H1 (cell line): ENCODE measurements around the gene CLMP. TPM values are rescaled to one million over a fixed set of nuclear protein-coding genes. Genes with fewer than 3 reads are reported as not detected.

Experiments used
- CTCF ChIA-PET: fragments of 300-600 bp; sonication (Branson Sonifier 250); formaldehyde crosslinking; loops from one replicate; lab custom pipeline; 2021; ENCODE audit not compliant: partially characterized antibody; lab: Charles Lee
- POLR2A ChIA-PET: fragments of 300-600 bp; sonication (Branson Sonifier 250); formaldehyde crosslinking; loops from one replicate; lab custom pipeline; 2021; ENCODE audit warnings: inconsistent platforms; ENCODE audit not compliant: partially characterized antibody; lab: Charles Lee
- DNase-seq, 2 experiments: peaks; one replicate each; pipeline versions ENCODE4 v3.0.0 to v3.0.0-alpha.2; 2010 to 2022; ENCODE audit warnings: low spot score in 2 of 2, low read depth in 1 of 2, mixed read lengths in 1 of 2
- FAIRE-seq: peaks from 2 replicates; lab custom pipeline; 2011; peaks lifted over from hg19 to GRCh38; lab: Jason Lieb, UNC
- H2AFZ ChIP-seq: 2 replicates; pipeline ENCODE4 v1.8.1; 2012; ENCODE audit warnings: low read length, inconsistent platforms
- H2AK5ac ChIP-seq: 2 replicates; pipeline ENCODE4 v1.6.1; 2013; ENCODE audit warnings: low read depth, low read length
- H2BK120ac ChIP-seq: replicated peaks from 2 replicates; pipeline ENCODE3; 2013; ENCODE audit warnings: low read depth, low read length, inconsistent platforms
- H2BK12ac ChIP-seq: 2 replicates; pipeline ENCODE4 v1.6.1; 2013; ENCODE audit warnings: low read depth, low read length
- H2BK15ac ChIP-seq: 2 replicates; pipeline ENCODE4 v1.6.1; 2013; ENCODE audit warnings: low read length
- H2BK20ac ChIP-seq: 2 replicates; pipeline ENCODE4 v1.6.1; 2013; ENCODE audit warnings: low read length
- H2BK5ac ChIP-seq: 2 replicates; pipeline ENCODE4 v1.6.1; 2013; ENCODE audit warnings: low read depth, low read length
- H3K14ac ChIP-seq: 2 replicates; pipeline ENCODE4 v1.6.1; 2013; ENCODE audit warnings: inconsistent platforms; ENCODE audit not compliant: insufficient read length
- H3K18ac ChIP-seq: 2 replicates; pipeline ENCODE4 v1.6.1; 2013; ENCODE audit warnings: low read length; ENCODE audit errors: extremely low read depth
- H3K23ac ChIP-seq: 2 replicates; pipeline ENCODE4 v1.6.1; 2013; ENCODE audit warnings: inconsistent platforms; ENCODE audit not compliant: insufficient read length
- H3K23me2 ChIP-seq: 2 replicates; pipeline ENCODE4 v1.6.1; 2013; ENCODE audit warnings: low read depth, low read length
- H3K27ac ChIP-seq: 2 replicates; pipeline ENCODE4 v1.6.1; 2011; ENCODE audit warnings: low read depth, low read length, inconsistent platforms
- H3K27me3 ChIP-seq, 4 experiments: replicated peaks in 1 of 4; 1 replicate in 1 of 4; 2 replicates in 3 of 4; pipeline versions ENCODE4 v1.6.1 to v1.8.1; 2011 to 2013; ENCODE audit warnings: low read length in 3 of 4, mild to moderate bottlenecking in 3 of 4, inconsistent platforms in 2 of 4, mixed read lengths in 2 of 4, moderate library complexity in 1 of 4; ENCODE audit not compliant: control insufficient read depth in 3 of 4, insufficient read depth in 3 of 4; ENCODE audit errors: extremely low read depth in 1 of 4
- H3K36me3 ChIP-seq, 4 experiments: 2 replicates each; pipeline versions ENCODE4 v1.6.1 to v1.8.1; 2011 to 2013; ENCODE audit warnings: mild to moderate bottlenecking in 4 of 4, low read length in 3 of 4, moderate library complexity in 2 of 4, control low read depth in 1 of 4, inconsistent platforms in 1 of 4; ENCODE audit not compliant: insufficient read depth in 4 of 4, control insufficient read depth in 2 of 4
- H3K4ac ChIP-seq: replicated peaks from 2 replicates; pipeline ENCODE3; 2013; ENCODE audit warnings: low read length, low read depth, mixed read lengths, inconsistent platforms; ENCODE audit not compliant: insufficient read length
- H3K4me1 ChIP-seq, 4 experiments: replicated peaks in 1 of 4; 1 replicate in 1 of 4; 2 replicates in 3 of 4; pipeline versions ENCODE4 v1.6.1 to v1.8.1; 2011 to 2013; ENCODE audit warnings: low read length in 3 of 4, inconsistent platforms in 2 of 4, mixed read lengths in 1 of 4; ENCODE audit not compliant: insufficient read depth in 4 of 4, control insufficient read depth in 3 of 4
- H3K4me2 ChIP-seq, 2 experiments: 2 replicates each; pipeline versions ENCODE4 v1.6.1 to v1.8.1; 2011 to 2013; ENCODE audit warnings: low read depth in 2 of 2, low read length in 2 of 2, control low read depth in 1 of 2, inconsistent platforms in 1 of 2, mild to moderate bottlenecking in 1 of 2; ENCODE audit not compliant: insufficient read depth in 1 of 2
- H3K4me3 ChIP-seq, 4 experiments: fragments of 200-600, 300-600 bp in 1 of 4; sonication (generic), shearing (Covaris generic), sonication (Bioruptor Twin) in 1 of 4; 2 replicates each; pipeline versions ENCODE4 v1.5.1 to v1.8.1; 2011 to 2016; ENCODE audit warnings: low read length in 4 of 4, low read depth in 3 of 4, control low read depth in 2 of 4, inconsistent platforms in 2 of 4, mild to moderate bottlenecking in 2 of 4, mixed read lengths in 1 of 4, moderate library complexity in 1 of 4; ENCODE audit not compliant: insufficient read depth in 2 of 4; ENCODE audit errors: extremely low read depth in 1 of 4
- H3K56ac ChIP-seq: replicated peaks from 2 replicates; pipeline ENCODE3; 2013; ENCODE audit warnings: low read depth, mild to moderate bottlenecking, mixed read lengths, low read length, inconsistent platforms; ENCODE audit not compliant: insufficient read length
- H3K79me1 ChIP-seq: 2 replicates; pipeline ENCODE4 v1.6.1; 2013; ENCODE audit warnings: low read depth, low read length, control low read depth
- H3K79me2 ChIP-seq, 2 experiments: 2 replicates each; pipeline versions ENCODE4 v1.6.1 to v1.8.1; 2012 to 2013; ENCODE audit warnings: low read length in 2 of 2, mild to moderate bottlenecking in 2 of 2, inconsistent platforms in 1 of 2; ENCODE audit not compliant: insufficient read depth in 2 of 2, control insufficient read depth in 1 of 2
- H3K9ac ChIP-seq, 4 experiments: replicated peaks in 1 of 4; 1 replicate in 1 of 4; 2 replicates in 3 of 4; pipeline versions ENCODE4 v1.6.1 to v1.8.1; 2011 to 2013; ENCODE audit warnings: low read depth in 3 of 4, low read length in 3 of 4, control low read depth in 2 of 4, mild to moderate bottlenecking in 2 of 4, moderate library complexity in 2 of 4, inconsistent platforms in 1 of 4; ENCODE audit errors: extremely low read depth in 1 of 4
- H3K9me3 ChIP-seq, 2 experiments: 2 replicates each; pipeline versions ENCODE4 v1.6.1 to v1.8.1; 2012 to 2013; ENCODE audit warnings: mild to moderate bottlenecking in 2 of 2, moderate library complexity in 2 of 2, control low read depth in 1 of 2, inconsistent platforms in 1 of 2, low read depth in 1 of 2, low read length in 1 of 2, mixed read lengths in 1 of 2; ENCODE audit not compliant: insufficient read depth in 2 of 2
- H4K20me1 ChIP-seq, 2 experiments: replicated peaks in 1 of 2; 2 replicates each; pipeline versions ENCODE3 to v1.8.1; 2011 to 2013; ENCODE audit warnings: inconsistent platforms in 2 of 2, low read length in 2 of 2, mild to moderate bottlenecking in 1 of 2; ENCODE audit not compliant: insufficient read depth in 2 of 2, control insufficient read depth in 1 of 2
- H4K5ac ChIP-seq: 2 replicates; pipeline ENCODE4 v1.6.1; 2013; ENCODE audit warnings: low read length, low read depth, mixed read lengths, inconsistent platforms; ENCODE audit not compliant: insufficient read length
- H4K8ac ChIP-seq: 2 replicates; pipeline ENCODE4 v1.8.0; 2013; ENCODE audit warnings: mild to moderate bottlenecking, moderate library complexity, low read length, inconsistent platforms; ENCODE audit not compliant: insufficient read depth; ENCODE audit errors: extremely low read depth
- H4K91ac ChIP-seq: replicated peaks from 2 replicates; pipeline ENCODE3; 2013; ENCODE audit warnings: low read length, mixed read lengths, inconsistent platforms; ENCODE audit not compliant: insufficient read length
- ASH2L ChIP-seq: fragments of 200-600, 300-600 bp; sonication (generic); IDR thresholded peaks from one replicate; pipeline ENCODE4 v1.7.1; 2017; ENCODE audit warnings: low read length
- BACH1 ChIP-seq: IDR thresholded peaks from 2 replicates; pipeline ENCODE4 v1.6.1; 2012; ENCODE audit warnings: low read length, improper control_type of control experiment
- CHD1 ChIP-seq: IDR thresholded peaks from 2 replicates; pipeline ENCODE4 v1.6.1; 2012; ENCODE audit warnings: low read depth, low read length, improper control_type of control experiment
- HDAC2 ChIP-seq, 2 experiments: fragments of 300-600 bp in 1 of 2; sonication (generic) in 1 of 2; IDR thresholded peaks; 2 replicates each; pipeline ENCODE4 v1.6.1; 2011 to 2012; ENCODE audit warnings: low read depth in 2 of 2, low read length in 2 of 2, mild to moderate bottlenecking in 2 of 2, moderate library complexity in 2 of 2, borderline replicate concordance in 1 of 2, inconsistent platforms in 1 of 2
- NANOG ChIP-seq: IDR thresholded peaks from 2 replicates; pipeline ENCODE4 v1.6.1; 2011; ENCODE audit warnings: low read length, low read depth, mild to moderate bottlenecking, inconsistent platforms; ENCODE audit not compliant: insufficient read depth, poor library complexity, severe bottlenecking
- POLR2AphosphoS5 ChIP-seq: IDR thresholded peaks from 2 replicates; pipeline ENCODE4 v1.6.1; 2011; ENCODE audit warnings: low read depth, low read length
- RBBP5 ChIP-seq: IDR thresholded peaks from 2 replicates; pipeline ENCODE4 v1.7.1; 2012; ENCODE audit warnings: low read depth, mild to moderate bottlenecking, inconsistent platforms, low read length, moderate library complexity, borderline replicate concordance
- SP1 ChIP-seq: IDR thresholded peaks from 2 replicates; pipeline ENCODE4 v1.6.1; 2011; ENCODE audit warnings: low read depth, low read length
- SP4 ChIP-seq: IDR thresholded peaks from 2 replicates; pipeline ENCODE4 v1.6.1; 2012; ENCODE audit warnings: low read length, inconsistent platforms
- SUZ12 ChIP-seq: fragments of 200-600 bp; sonication (generic); IDR thresholded peaks from 2 replicates; pipeline ENCODE4 v1.6.1; 2012; ENCODE audit warnings: mild to moderate bottlenecking, inconsistent platforms, low read length, moderate library complexity, mixed read lengths
- TAF1 ChIP-seq: IDR thresholded peaks from 2 replicates; pipeline ENCODE4 v1.6.1; 2011; ENCODE audit warnings: mild to moderate bottlenecking, low read depth, low read length
- WGBS, 2 experiments: shearing (Covaris generic) in 1 of 2; methylation state at CpG; one replicate each; pipeline versions ENCODE4 v1.1.6 to v1.1.7; 2013 to 2015; ENCODE audit warnings: low lambda C conversion rate in 2 of 2, mixed read lengths in 2 of 2, inconsistent platforms in 1 of 2, low coverage in 1 of 2, missing lambda C conversion rate in 1 of 2; ENCODE audit not compliant: insufficient replicate concordance in 2 of 2, insufficient coverage in 1 of 2, insufficient read length in 1 of 2; ENCODE audit errors: extremely low coverage in 1 of 2, missing lambda C conversion rate in 1 of 2; 5-methylcytosine and 5-hydroxymethylcytosine counted together
- polyA plus RNA-seq, 7 experiments: library from polyadenylated mRNA; depleted of rRNA in 3 of 7; stranded (reverse) in 5 of 7; unstranded in 2 of 7; fragments of >200 nt in 5 of 7; fragments of 200-250 nt in 2 of 7; gene quantifications; 1 replicate in 5 of 7; 2 replicates in 1 of 7; 4 replicates in 1 of 7; pipeline versions ENCODE4 v1.2.1 to v1.2.3, GENCODE V29; 2011 to 2013; ENCODE audit warnings: missing spikeins in 2 of 7, mixed read lengths in 2 of 7
- total RNA-seq: library from RNA; stranded (reverse); fragmentation: NEBNext Ultra II Directional; extraction: Animal tissue kit (Norgen Biotek cat#: 25700); gene quantifications from 2 replicates; pipeline ENCODE4 v1.2.1, GENCODE V29; 2021
- TF ChIP-seq, protein P1 (sequence below): IDR thresholded peaks from 2 replicates; pipeline ENCODE4 v1.6.1; 2012; ENCODE audit warnings: inconsistent platforms

The CLMP gene
- total and polyA plus RNA-seq, 2 of the 8 experiments (the other 6 are each of a cell fraction or from before 2014, with no cell fraction given): 9.9 to 24.1 TPM

DNA sequence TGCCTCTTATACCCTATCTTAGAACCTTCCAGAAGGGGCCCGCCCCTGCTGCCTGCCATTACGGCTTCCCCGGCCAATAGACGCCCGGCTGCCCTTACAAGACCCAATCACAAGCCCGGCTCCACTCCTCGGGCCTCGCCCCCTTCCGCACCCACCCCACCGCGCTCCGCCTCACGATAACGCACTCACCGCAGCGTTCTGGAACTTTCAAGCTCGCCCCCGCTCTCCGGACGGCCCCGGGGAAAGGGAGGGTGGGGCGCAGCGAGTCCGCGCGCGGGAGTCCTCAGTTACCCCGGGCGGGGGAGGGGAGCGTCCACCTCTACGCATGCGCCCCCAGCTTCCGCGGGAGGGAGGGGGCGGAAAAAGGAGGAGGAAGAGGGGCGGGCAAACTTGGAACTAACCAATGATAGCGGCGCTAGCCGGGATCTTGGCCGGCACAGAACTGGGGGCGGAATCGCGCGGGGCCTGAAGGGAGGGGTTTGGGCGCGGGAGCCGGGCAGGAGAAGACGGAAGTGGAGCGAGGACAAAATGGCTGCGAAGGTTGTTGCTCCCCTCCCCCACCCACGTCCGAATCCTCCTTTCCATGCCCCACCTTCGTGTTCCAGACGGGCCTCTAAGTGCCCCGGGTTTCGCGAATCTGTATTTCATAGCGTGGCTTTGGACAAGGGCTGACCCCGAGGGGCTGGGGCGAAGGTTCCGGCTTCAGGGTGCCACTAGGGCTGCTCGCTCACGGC, 132.7 kb downstream of the CLMP start:
- H3K9me3 ChIP-seq: no peaks in the 10 kb centered on the region
- H2AK5ac ChIP-seq: no peak overlapping the region
- H4K91ac ChIP-seq: peak overlapping the region; percentile 91
- H3K4ac ChIP-seq: peak overlapping the region; percentile 79
- peaks cover 22 to 42% (median 38%) of the 10 kb centered on the region in 4 experiments for H3K36me3 ChIP-seq
- CTCF ChIA-PET: interaction anchor here (0.8 to 1.4 kb wide), 5 partner anchors 9 to 406 kb away, joined by 3 to 10 read pairs (median 4); no protein-coding TSS in a partner anchor
- no peaks in the 10 kb centered on the region for H3K79me1 ChIP-seq
- H2BK5ac ChIP-seq: peak overlapping the region; percentile 95
- H3K27ac ChIP-seq: peak overlapping the region; percentile 99
- peak overlapping the region; percentile 7 for H3K14ac ChIP-seq
- peak; percentile 96 to 98 for DNase-seq
- H3K4me3 ChIP-seq: peak overlapping the region; percentile 89 to 98 (median 94)
- POLR2A ChIA-PET: interaction anchor here (0.6 to 3.9 kb wide), 34 partner anchors 9 to 406 kb away, joined by 3 to 54 read pairs (median 4); partner anchors contain the start of genes CLMP and UBASH3B
- H2BK12ac ChIP-seq: no peak overlapping the region
- no peak overlapping the region for H2BK120ac ChIP-seq
- peaks cover 6% of the 10 kb centered on the region for H3K23me2 ChIP-seq
- H3K4me1 ChIP-seq: peaks cover 0 to 7% (median 3%) of the 10 kb centered on the region in 4 experiments; a peak in 4 of 7 replicates
- peaks cover 10 to 54% of the 10 kb centered on the region in 2 experiments for H3K79me2 ChIP-seq
- no peak overlapping the region for H2AFZ ChIP-seq
- no peak overlapping the region for H3K23ac ChIP-seq
- H3K18ac ChIP-seq: peak overlapping the region; percentile 94
- peak overlapping the region; percentile 94 to 99 (median 98) for H3K9ac ChIP-seq
- H3K56ac ChIP-seq: peak overlapping the region; percentile 97
- peak overlapping the region; percentile 81 to 93 for H3K4me2 ChIP-seq
- no peak for FAIRE-seq
- H4K8ac ChIP-seq: peak overlapping the region; percentile 99
- no peak overlapping the region for H2BK15ac ChIP-seq
- no peak overlapping the region for H2BK20ac ChIP-seq
- peaks cover 25 to 28% of the 10 kb centered on the region in 2 experiments for H4K20me1 ChIP-seq
- H4K5ac ChIP-seq: peak overlapping the region; percentile 97
- no peaks in the 10 kb centered on the region for H3K27me3 ChIP-seq
- 3% methylated on average over 34 of the region's 63 CpGs; no CpG with 5 or more reads in 1 of the 2 experiments for WGBS, 2 experiments
- TF ChIP-seq HDAC2 (IDR thresholded peaks at IDR 0.05; ENCODE audit: borderline replicate concordance in 1 of 2, low read depth in 2 of 2, low read length in 2 of 2) (peak in 1 of 2 experiments; percentile 74; a peak in 1 of 4 replicates), NANOG (no peak), ASH2L (peak; percentile 57), POLR2AphosphoS5 (peak; percentile 83), SP1 (peak; percentile 73), TAF1 (peak; percentile 76), RBBP5 (no peak), SP4 (peak; percentile 26; the same call in 1 of the 2 replicates), BACH1 (0 out of 2 replicates have a peak, but pooled peaks have one; percentile 45), SUZ12 (no peak), CHD1 (0 out of 2 replicates have a peak, but pooled peaks have one; percentile 30)
- TF ChIP-seq, protein P1, sequence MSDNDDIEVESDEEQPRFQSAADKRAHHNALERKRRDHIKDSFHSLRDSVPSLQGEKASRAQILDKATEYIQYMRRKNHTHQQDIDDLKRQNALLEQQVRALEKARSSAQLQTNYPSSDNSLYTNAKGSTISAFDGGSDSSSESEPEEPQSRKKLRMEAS: peak; percentile 60
